Transverse colon (tissue), 4 donors: Measurements from ENCODE around the gene SEPTIN11.

Source experiments
- CTCF ChIP-seq, 5 experiments: fragments of 200-600 bp in 3 of 5; fragments of 450-650 bp in 2 of 5; sonication (generic) in 3 of 5; IDR thresholded peaks; 1 replicate in 2 of 5; 2 replicates in 3 of 5; pipeline ENCODE4 v1.5.1; 2016 to 2017; ENCODE audit warnings: antibody characterized with exemption in 5 of 5, inconsistent platforms in 3 of 5, mild to moderate bottlenecking in 2 of 5, moderate library complexity in 1 of 5
- POLR2AphosphoS5 ChIP-seq, 3 donors: sonication (generic); formaldehyde crosslinking; IDR thresholded peaks; one replicate each; pipeline ENCODE4 v1.6.1; 2016; ENCODE audit warnings: antibody characterized with exemption in 3 of 3

GRCh38 chr4:76923619-76924357 is 25.8 kb upstream of the SEPTIN11 start:
- TF ChIP-seq CTCF (IDR thresholded peaks at IDR 0.05) (no peak), POLR2AphosphoS5 (IDR thresholded peaks at IDR 0.05) (no peak)
